ENCODE measurements around the gene C1QTNF6.

Gene C1QTNF6

GRCh38 chr22:37196539-37197450, 8.7 kb upstream of the C1QTNF6 start (continued):
- TF ChIP-seq, protein P1, sequence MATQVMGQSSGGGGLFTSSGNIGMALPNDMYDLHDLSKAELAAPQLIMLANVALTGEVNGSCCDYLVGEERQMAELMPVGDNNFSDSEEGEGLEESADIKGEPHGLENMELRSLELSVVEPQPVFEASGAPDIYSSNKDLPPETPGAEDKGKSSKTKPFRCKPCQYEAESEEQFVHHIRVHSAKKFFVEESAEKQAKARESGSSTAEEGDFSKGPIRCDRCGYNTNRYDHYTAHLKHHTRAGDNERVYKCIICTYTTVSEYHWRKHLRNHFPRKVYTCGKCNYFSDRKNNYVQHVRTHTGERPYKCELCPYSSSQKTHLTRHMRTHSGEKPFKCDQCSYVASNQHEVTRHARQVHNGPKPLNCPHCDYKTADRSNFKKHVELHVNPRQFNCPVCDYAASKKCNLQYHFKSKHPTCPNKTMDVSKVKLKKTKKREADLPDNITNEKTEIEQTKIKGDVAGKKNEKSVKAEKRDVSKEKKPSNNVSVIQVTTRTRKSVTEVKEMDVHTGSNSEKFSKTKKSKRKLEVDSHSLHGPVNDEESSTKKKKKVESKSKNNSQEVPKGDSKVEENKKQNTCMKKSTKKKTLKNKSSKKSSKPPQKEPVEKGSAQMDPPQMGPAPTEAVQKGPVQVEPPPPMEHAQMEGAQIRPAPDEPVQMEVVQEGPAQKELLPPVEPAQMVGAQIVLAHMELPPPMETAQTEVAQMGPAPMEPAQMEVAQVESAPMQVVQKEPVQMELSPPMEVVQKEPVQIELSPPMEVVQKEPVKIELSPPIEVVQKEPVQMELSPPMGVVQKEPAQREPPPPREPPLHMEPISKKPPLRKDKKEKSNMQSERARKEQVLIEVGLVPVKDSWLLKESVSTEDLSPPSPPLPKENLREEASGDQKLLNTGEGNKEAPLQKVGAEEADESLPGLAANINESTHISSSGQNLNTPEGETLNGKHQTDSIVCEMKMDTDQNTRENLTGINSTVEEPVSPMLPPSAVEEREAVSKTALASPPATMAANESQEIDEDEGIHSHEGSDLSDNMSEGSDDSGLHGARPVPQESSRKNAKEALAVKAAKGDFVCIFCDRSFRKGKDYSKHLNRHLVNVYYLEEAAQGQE (tag by site-specific recombination; IDR thresholded peaks at IDR 0.05): 0 out of 2 replicates have a peak, but pooled peaks have one; percentile 33
- TF ChIP-seq ZNF501 (tag by site-specific recombination; IDR thresholded peaks at IDR 0.05): no peak

- H3K27ac ChIP-seq (ENCODE audit: extremely low read depth, low read depth, low read length): no peak overlapping the region
These were observed 7.9 kb upstream of the C1QTNF6 start for GRCh38 chr22:37195921-37196320.

DNA sequence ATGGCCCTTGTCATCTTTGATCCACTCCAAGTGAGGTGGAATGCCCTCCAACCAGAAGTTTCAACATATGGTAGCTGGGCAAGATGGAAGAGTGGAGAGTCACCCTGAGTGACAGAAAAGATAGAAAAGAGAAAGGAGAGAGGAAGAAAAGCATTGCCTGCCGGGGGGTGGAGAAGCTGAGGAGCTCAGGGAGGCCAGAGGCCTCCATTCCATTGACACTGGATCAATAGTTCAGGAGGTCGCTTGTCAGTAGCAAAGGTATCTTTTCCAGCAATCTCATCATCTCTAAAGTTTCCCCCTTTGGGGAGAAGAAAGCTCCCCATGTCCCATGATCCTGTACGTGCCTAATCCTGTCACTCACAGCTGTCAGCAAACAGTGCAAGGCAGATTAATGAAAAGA, 6.7 kb upstream of the C1QTNF6 start:
- Histone ChIP-seq H3K4me1 (ENCODE audit: control insufficient read depth, insufficient read depth, low read length) (0 out of 2 replicates have a peak, but pooled peaks cover 6% of the 10 kb centered on the region), H3K36me3 (ENCODE audit: control insufficient read depth in 2 of 2, insufficient read depth in 1 of 2, low read length in 2 of 2) (no peaks in the 10 kb centered on the region), H3K27ac (ENCODE audit: extremely low read depth, low read depth, low read length) (no peak overlapping the region), H3K9me3 (ENCODE audit: control insufficient read depth, insufficient read depth, low read depth, low read length) (no peaks in the 10 kb centered on the region), H3K4me3 (ENCODE audit: low read depth, low read length) (no peak overlapping the region)
- POLR2A ChIA-PET: no interaction called here
- no peak for TF ChIP-seq ZNF24 (tag by site-specific recombination; IDR thresholded peaks at IDR 0.05)
- TF ChIP-seq SP7 (tag by site-specific recombination; IDR thresholded peaks at IDR 0.05): no peak
- no peak for TF ChIP-seq KLF17 (tag by site-specific recombination; IDR thresholded peaks at IDR 0.05)
- no peak for TF ChIP-seq HIC1 (tag by site-specific recombination; IDR thresholded peaks at IDR 0.05)
- no peak for TF ChIP-seq ZNF394 (tag by site-specific recombination; IDR thresholded peaks at IDR 0.05; ENCODE audit: borderline replicate concordance)
- TF ChIP-seq ZNF266 (tag by site-specific recombination; IDR thresholded peaks at IDR 0.05; ENCODE audit: low read depth): no peak
- TF ChIP-seq, protein P2, sequence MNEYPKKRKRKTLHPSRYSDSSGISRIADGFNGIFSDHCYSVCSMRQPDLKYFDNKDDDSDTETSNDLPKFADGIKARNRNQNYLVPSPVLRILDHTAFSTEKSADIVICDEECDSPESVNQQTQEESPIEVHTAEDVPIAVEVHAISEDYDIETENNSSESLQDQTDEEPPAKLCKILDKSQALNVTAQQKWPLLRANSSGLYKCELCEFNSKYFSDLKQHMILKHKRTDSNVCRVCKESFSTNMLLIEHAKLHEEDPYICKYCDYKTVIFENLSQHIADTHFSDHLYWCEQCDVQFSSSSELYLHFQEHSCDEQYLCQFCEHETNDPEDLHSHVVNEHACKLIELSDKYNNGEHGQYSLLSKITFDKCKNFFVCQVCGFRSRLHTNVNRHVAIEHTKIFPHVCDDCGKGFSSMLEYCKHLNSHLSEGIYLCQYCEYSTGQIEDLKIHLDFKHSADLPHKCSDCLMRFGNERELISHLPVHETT (tag by site-specific recombination; IDR thresholded peaks at IDR 0.05): no peak
- TF ChIP-seq ZNF792 (tag by site-specific recombination; IDR thresholded peaks at IDR 0.05): no peak
- TF ChIP-seq ZNF18 (tag by site-specific recombination; IDR thresholded peaks at IDR 0.05): no peak
- TF ChIP-seq ZNF670 (tag by site-specific recombination; IDR thresholded peaks at IDR 0.05; ENCODE audit: low read depth): no peak
- no peak for TF ChIP-seq ZNF621 (tag by site-specific recombination; IDR thresholded peaks at IDR 0.05)
- CTCF ChIA-PET: interaction anchor here (1.7 kb wide), 1 partner anchor 29 kb away, joined by 5 read pairs; no protein-coding TSS in a partner anchor

More at GRCh38 chr22:37195921-37196320, 7.9 kb upstream of the C1QTNF6 start:
- no peaks in the 10 kb centered on the region for H3K9me3 ChIP-seq (ENCODE audit: control insufficient read depth, insufficient read depth, low read depth, low read length)
- no peak for TF ChIP-seq ZNF23 (tag by site-specific recombination; IDR thresholded peaks at IDR 0.05; ENCODE audit: borderline replicate concordance)
- no peak for TF ChIP-seq ZNF398 (tag by site-specific recombination; IDR thresholded peaks at IDR 0.05)
- POLR2A ChIA-PET: no interaction called here
- 0 out of 2 replicates have a peak, but pooled peaks cover 6% of the 10 kb centered on the region for H3K4me1 ChIP-seq (ENCODE audit: control insufficient read depth, insufficient read depth, low read length)
- CTCF ChIA-PET: interaction anchor here (0.9 kb wide), 1 partner anchor 340 kb away, joined by 3 read pairs; no protein-coding TSS in a partner anchor
- H3K4me3 ChIP-seq (ENCODE audit: low read depth, low read length): no peak overlapping the region
- no peaks in the 10 kb centered on the region for H3K36me3 ChIP-seq (ENCODE audit: control insufficient read depth in 2 of 2, insufficient read depth in 1 of 2, low read length in 2 of 2)
